ENCODE measurements around the gene ADAMTSL4.
"Not testable (repeated sequence)": the region's sequence is repeated elsewhere in the genome, so short reads cannot be mapped to it uniquely, and the experiment has no call there.

Gene ADAMTSL4

GRCh38 chr1:150581437-150581836 is 32.2 kb downstream of the ADAMTSL4 start:
- DNase-seq (ENCODE audit: low read depth in 1 of 2, low spot score in 1 of 2): not testable (repeated sequence)

GRCh38 chr1:150581962-150582361 is 32.8 kb downstream of the ADAMTSL4 start:
- not testable (repeated sequence) for DNase-seq (ENCODE audit: low read depth in 1 of 2, low spot score in 1 of 2)

DNA sequence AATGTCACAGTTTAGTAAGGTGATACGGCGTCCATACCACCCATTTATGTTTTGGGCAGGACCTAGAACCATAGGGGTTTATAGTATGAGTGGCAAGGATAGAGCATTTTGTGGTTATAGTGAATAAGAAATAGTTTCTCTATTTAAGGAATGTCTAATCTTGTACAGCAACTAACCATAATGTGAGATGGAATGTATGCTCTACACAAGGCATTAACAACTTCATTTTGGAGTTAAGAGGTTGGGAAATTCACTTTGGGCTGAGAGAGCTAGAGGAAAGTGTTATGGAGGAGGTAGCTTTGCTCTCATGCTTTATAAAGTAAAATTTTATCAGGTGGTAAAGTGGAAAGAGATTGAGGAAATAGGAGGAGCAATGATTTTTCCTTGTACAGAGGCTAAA is 33.2 kb downstream of the ADAMTSL4 start:
- no peak for DNase-seq (ENCODE audit: low read depth in 1 of 2, low spot score in 1 of 2)

- no peak for DNase-seq (ENCODE audit: low read depth in 1 of 2, low spot score in 1 of 2)
Observed at GRCh38 chr1:150596095-150596892, 47.1 kb downstream of the ADAMTSL4 start.

GRCh38 chr1:150596976-150597375 is 47.8 kb downstream of the ADAMTSL4 start:
- no peak for DNase-seq (ENCODE audit: low read depth in 1 of 2, low spot score in 1 of 2)

DNA sequence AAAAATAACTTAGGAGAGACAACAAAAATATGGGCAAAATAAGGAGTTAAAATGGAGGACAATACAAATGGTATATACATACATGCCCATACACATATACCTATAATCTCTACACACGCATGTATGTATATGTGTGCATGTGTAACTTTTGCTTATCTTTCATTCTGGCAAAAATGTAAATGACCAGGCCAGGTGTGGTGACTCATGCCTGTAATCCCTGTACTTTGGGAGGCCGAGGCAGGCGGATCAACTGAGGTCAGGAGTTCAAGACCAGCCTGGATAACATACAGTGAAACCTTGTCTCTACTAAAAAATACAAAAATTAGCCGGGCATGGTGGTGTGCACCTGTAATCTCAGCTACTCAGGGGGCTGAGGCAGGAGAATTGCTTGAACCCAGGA is 49.1 kb downstream of the ADAMTSL4 start:
- not testable (repeated sequence) for DNase-seq (ENCODE audit: low read depth in 1 of 2, low spot score in 1 of 2)

- DNase-seq (ENCODE audit: low read depth in 1 of 2, low spot score in 1 of 2): no peak
Observed at GRCh38 chr1:150601540-150601939, 52.3 kb downstream of the ADAMTSL4 start.

- DNase-seq (ENCODE audit: low read depth in 1 of 2, low spot score in 1 of 2): not testable (repeated sequence)
Observed at GRCh38 chr1:150602372-150602771, 53.2 kb downstream of the ADAMTSL4 start.

- no peak for DNase-seq (ENCODE audit: low read depth in 1 of 2, low spot score in 1 of 2)
Observed at GRCh38 chr1:150603711-150604110, 54.5 kb downstream of the ADAMTSL4 start.

- DNase-seq (ENCODE audit: low read depth in 1 of 2, low spot score in 1 of 2): no peak
Observed at GRCh38 chr1:150604226-150604588, 55.0 kb downstream of the ADAMTSL4 start.

DNA sequence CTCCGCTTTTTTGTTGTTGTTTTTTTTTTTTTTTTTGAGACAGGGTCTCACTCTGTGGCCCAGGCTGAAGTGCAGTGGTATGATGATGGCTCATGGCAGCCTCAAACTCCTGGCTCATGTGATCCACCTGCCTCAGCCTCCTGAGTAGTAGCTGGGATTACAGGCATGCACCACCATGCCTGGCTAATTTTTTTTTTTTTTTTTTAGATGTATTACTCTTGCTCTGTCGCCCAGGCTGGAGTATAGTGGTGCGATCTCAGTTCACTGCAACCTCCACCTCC is 56.2 kb downstream of the ADAMTSL4 start:
- DNase-seq (ENCODE audit: low read depth in 1 of 2, low spot score in 1 of 2): not testable (repeated sequence)

GRCh38 chr1:150606463-150607142 is 57.4 kb downstream of the ADAMTSL4 start:
- DNase-seq (ENCODE audit: low read depth in 1 of 2, low spot score in 1 of 2): no peak

DNA sequence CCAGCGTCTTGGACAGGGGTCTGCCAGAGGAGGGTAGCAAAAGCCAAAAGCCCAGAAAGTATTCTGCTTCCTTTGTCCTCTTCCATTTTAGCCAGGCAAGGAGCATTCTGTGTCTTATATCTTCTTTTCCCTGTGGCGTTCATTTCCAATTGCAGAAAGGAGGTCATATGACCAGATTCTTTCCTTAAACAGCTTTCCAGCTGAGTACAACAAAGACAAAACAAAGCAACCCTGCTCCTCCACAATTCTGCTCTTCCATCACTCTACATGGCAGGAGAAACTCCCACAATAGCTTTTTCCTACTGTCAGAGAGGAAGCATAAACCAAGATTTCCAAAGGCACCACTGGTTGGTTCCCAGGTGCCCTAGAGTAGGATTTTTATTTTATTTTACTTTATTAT is 60.5 kb downstream of the ADAMTSL4 start:
- no peak for DNase-seq (ENCODE audit: low read depth in 1 of 2, low spot score in 1 of 2)

Measured in activated T-helper 1 cell treated with anti-CD3 and anti-CD28 coated beads, Interleukin-2, amount 50 U/mL, for 16 hours (primary cell).